ENCODE measurements around the gene RSPH9. TPM values are rescaled to one million over a fixed set of nuclear protein-coding genes. Genes with fewer than 3 reads are reported as not detected.

The RSPH9 gene
- total RNA-seq, 1 donor from 2014 or later, result 0.40 TPM

GRCh38 chr6:43668151-43669028, 23.6 kb downstream of the RSPH9 start:
- DNase-seq (ENCODE audit: low read depth, low spot score), result no peak

- no peak for DNase-seq (ENCODE audit: low read depth, low spot score)
Measured at GRCh38 chr6:43669050-43669921, 24.4 kb downstream of the RSPH9 start.

GRCh38 chr6:43669922-43670622, 25.2 kb downstream of the RSPH9 start:
- DNase-seq (ENCODE audit: low read depth, low spot score), result no peak

- no peak for DNase-seq (ENCODE audit: low read depth, low spot score)
Measured at GRCh38 chr6:43670623-43670986, 25.8 kb downstream of the RSPH9 start.

- DNase-seq (ENCODE audit: low read depth, low spot score), result no peak
Measured at GRCh38 chr6:43671011-43671800, 26.4 kb downstream of the RSPH9 start.

GRCh38 chr6:43671801-43672690, 27.2 kb downstream of the RSPH9 start:
- no peak for DNase-seq (ENCODE audit: low read depth, low spot score)

GRCh38 chr6:43673444-43674084, 28.7 kb downstream of the RSPH9 start:
- no peak for DNase-seq (ENCODE audit: low read depth, low spot score)

GRCh38 chr6:43674291-43674690, 29.5 kb downstream of the RSPH9 start:
- DNase-seq (ENCODE audit: low read depth, low spot score), result no peak

GRCh38 chr6:43674921-43675320, 30.1 kb downstream of the RSPH9 start:
- DNase-seq (ENCODE audit: low read depth, low spot score), result no peak

- no peak for DNase-seq (ENCODE audit: low read depth, low spot score)
Measured at GRCh38 chr6:43676962-43677606, 32.2 kb downstream of the RSPH9 start.

GRCh38 chr6:43677759-43678158, 32.9 kb downstream of the RSPH9 start:
- no peak for DNase-seq (ENCODE audit: low read depth, low spot score)

GRCh38 chr6:43678341-43678740, 33.5 kb downstream of the RSPH9 start:
- no peak for DNase-seq (ENCODE audit: low read depth, low spot score)

- DNase-seq (ENCODE audit: low read depth, low spot score), result no peak
Measured at GRCh38 chr6:43679057-43679456, 34.2 kb downstream of the RSPH9 start.

- no peak for DNase-seq (ENCODE audit: low read depth, low spot score)
Measured at GRCh38 chr6:43680308-43681200, 35.7 kb downstream of the RSPH9 start.

GRCh38 chr6:43681303-43681702, 36.5 kb downstream of the RSPH9 start:
- no peak for DNase-seq (ENCODE audit: low read depth, low spot score)

- no peak for DNase-seq (ENCODE audit: low read depth, low spot score)
Measured at GRCh38 chr6:43682724-43683429, 38.0 kb downstream of the RSPH9 start.

GRCh38 chr6:43683708-43684455, 39.0 kb downstream of the RSPH9 start:
- DNase-seq (ENCODE audit: low read depth, low spot score), result no peak

Data from pulmonary artery endothelial cell (primary cell).